Muscle of leg (tissue), 11 donors: ENCODE measurements around the gene GPX6. TPM values are rescaled to one million over a fixed set of nuclear protein-coding genes. Genes with fewer than 3 reads are reported as not detected.
"Not testable (repeated sequence)": the region's sequence is repeated elsewhere in the genome, so short reads cannot be mapped to it uniquely, and the experiment has no call there.

Experiments used
- DNase-seq: peaks from one replicate; pipeline ENCODE4 v3.0.0; 2013
- H3K27ac ChIP-seq: one replicate; pipeline ENCODE4 v1.5.1; 2013; ENCODE audit warnings: mild to moderate bottlenecking, low read length, control low read depth
- H3K27me3 ChIP-seq: one replicate; pipeline ENCODE4 v1.6.1; 2013; ENCODE audit warnings: low read length; ENCODE audit not compliant: control insufficient read depth, insufficient read depth
- H3K36me3 ChIP-seq: one replicate; pipeline ENCODE4 v1.6.1; 2013; ENCODE audit warnings: low read length; ENCODE audit not compliant: control insufficient read depth, insufficient read depth
- H3K4me1 ChIP-seq: one replicate; pipeline ENCODE4 v1.6.1; 2013; ENCODE audit warnings: low read length; ENCODE audit not compliant: control insufficient read depth, insufficient read depth
- H3K4me3 ChIP-seq: one replicate; pipeline ENCODE4 v1.5.1; 2013; ENCODE audit warnings: low read length, control low read depth
- H3K9me3 ChIP-seq: replicated peaks from 2 replicates; pipeline ENCODE4 v1.6.1; 2013; ENCODE audit warnings: low read depth, low read length; ENCODE audit not compliant: control insufficient read depth
- WGBS: methylation state at CpG from one replicate; pipeline ENCODE4 v1.1.5; 2013; ENCODE audit warnings: missing lambda C conversion rate; ENCODE audit not compliant: insufficient coverage; 5-methylcytosine and 5-hydroxymethylcytosine counted together
- polyA plus RNA-seq, 8 donors: library from polyadenylated mRNA; unstranded; fragments of 120-200 nt; gene quantifications; one replicate each; pipeline versions ENCODE4 v1.2.1 to v1.2.3, GENCODE V29; 2013; ENCODE audit warnings: inconsistent platforms in 1 of 8, low replicate concordance in 1 of 8; ENCODE audit not compliant: insufficient read length in 8 of 8, insufficient read depth in 1 of 8
- total RNA-seq: library from RNA; stranded (reverse); fragments of 120-200 nt; gene quantifications from one replicate; pipeline ENCODE4 v1.2.4, GENCODE V29; 2013

Gene GPX6
- total and polyA plus RNA-seq, 9 donors = not detected

GRCh38 chr6:28486533-28486932 is 29.1 kb downstream of the GPX6 start:
- no peak for DNase-seq
- no peak overlapping the region for H3K4me3 ChIP-seq
- no peaks in the 10 kb centered on the region for H3K36me3 ChIP-seq
- H3K27ac ChIP-seq = no peak overlapping the region
- no CpG with 5 or more reads among the region's 1 CpG for WGBS
- peaks cover 5% of the 10 kb centered on the region for H3K4me1 ChIP-seq
- H3K27me3 ChIP-seq = peaks cover 27% of the 10 kb centered on the region
- H3K9me3 ChIP-seq = no peaks in the 10 kb centered on the region

DNA sequence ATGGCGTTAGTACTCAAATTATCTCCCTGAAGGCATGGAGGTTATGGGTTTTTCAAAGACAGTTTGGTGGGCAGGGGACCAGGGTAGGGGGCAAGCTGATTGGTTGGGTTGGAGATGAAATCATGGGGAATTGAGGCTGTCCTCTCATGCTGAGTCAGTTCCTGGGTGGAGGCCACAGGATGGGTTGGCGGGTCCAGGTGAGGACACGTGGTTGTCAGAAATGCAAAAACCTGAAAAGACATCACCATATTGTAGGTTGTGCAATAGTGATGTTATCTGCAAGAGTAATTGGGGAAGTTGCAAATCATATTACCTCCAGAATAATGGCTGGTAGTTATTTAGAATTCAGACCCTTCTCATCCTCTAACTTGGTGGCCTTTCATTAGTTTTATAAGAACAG is 30.1 kb downstream of the GPX6 start:
- no peak for DNase-seq
- Histone ChIP-seq H3K4me1 (peaks cover 5% of the 10 kb centered on the region), H3K36me3 (no peaks in the 10 kb centered on the region), H3K9me3 (no peaks in the 10 kb centered on the region), H3K4me3 (no peak overlapping the region), H3K27me3 (peaks cover 24% of the 10 kb centered on the region), H3K27ac (no peak overlapping the region)
- WGBS = 92% methylated on average over 2 of the region's 3 CpGs

DNA sequence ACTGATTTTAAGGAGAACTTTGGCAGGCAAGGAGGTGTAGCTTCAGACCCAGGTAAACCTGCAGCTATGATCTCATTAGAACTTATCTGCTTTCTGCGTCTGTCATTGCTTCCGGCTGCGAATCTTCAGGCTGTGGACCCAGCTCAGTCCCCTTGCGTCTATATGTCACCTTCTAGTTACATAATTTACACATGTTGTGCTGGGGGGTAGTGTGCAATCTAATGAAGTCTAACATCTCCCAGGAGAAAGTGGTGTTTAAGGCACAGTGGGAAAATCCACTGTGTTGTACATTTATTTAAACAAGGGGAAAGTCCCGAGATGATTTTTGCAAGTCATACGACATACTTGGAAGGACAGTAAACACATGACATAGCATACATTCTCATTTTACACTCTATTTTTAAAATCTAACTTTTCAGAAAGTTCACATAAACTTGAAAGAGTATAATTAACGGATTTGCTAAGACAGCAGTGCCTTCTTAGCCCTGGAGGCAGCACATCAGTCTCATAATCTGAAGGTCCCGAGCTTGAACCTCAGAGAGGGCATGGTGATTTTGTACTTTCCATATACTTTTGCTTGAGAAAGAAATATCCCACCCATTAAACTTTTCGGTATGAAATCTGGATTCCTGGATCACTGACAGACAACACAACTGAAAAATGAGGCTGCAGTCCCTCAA is 35.2 kb downstream of the GPX6 start:
- H3K4me1 ChIP-seq = no peaks in the 10 kb centered on the region
- DNase-seq = no peak
- WGBS = 50% methylated on average over 1 of the region's 9 CpGs
- H3K27me3 ChIP-seq = peaks cover 34% of the 10 kb centered on the region
- H3K9me3 ChIP-seq = no peaks in the 10 kb centered on the region
- H3K4me3 ChIP-seq = no peak overlapping the region
- H3K27ac ChIP-seq = no peak overlapping the region
- H3K36me3 ChIP-seq = no peaks in the 10 kb centered on the region

DNA sequence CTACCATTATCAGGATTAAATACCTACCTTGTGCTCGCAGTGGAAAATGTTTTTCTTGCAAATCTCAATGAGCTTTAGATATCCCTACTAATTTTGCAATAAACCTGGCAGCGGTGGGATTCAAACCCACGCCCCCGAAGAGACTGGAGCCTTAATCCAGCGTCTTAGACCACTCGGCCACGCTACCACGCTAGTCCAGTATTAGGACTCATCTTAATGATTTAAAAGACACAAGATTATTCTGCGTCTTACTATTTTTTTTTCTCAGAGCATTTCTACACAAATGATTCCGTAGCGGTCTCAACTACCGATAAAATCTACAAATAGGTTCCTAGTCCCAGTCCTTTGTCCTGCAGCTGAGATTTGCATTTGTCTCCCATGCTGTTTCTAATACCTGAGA is 37.1 kb downstream of the GPX6 start:
- H3K27me3 ChIP-seq = peaks cover 37% of the 10 kb centered on the region
- 52% methylated on average over 8 of the region's 12 CpGs for WGBS

DNA sequence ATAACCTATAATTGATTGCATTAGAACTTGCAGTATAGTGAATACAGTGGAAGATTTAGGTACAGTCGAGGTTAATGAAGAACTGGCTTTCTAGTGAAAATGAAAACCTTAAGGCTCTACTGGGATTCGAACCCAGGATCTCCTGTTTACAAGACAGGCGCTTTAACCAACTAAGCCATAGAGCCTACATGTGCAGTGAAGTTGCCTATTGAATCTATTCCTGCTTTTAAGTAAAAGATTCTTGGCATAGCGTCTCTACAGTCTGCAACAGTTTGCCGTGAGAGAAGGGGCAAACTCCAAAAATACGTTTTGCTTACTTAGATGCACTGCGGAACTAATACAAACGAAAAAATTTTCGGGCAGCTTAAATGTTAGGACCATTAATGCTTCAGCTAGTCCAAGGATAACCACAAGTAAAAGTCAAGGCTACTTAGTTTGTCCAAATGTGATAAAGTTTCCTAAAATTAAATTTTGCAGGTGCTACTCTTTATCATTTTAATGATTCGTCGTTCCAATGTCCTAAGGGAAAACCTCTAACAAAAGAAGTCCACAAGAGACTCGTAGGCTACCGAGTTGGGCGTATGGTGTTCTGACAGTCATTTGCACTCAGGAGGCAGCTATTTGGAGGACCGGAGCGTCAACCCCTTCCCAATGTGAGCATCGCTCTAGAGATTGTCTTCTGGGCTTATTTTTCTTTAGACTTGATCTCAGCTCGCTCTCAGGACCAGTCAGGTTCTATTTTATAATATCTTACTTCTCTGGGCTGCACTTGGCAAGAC is 41.0 kb downstream of the GPX6 start:
- Histone ChIP-seq H3K4me3 (no peak overlapping the region), H3K27me3 (peaks cover 26% of the 10 kb centered on the region), H3K9me3 (no peaks in the 10 kb centered on the region), H3K36me3 (no peaks in the 10 kb centered on the region), H3K27ac (no peak overlapping the region), H3K4me1 (no peaks in the 10 kb centered on the region)
- DNase-seq = peak; percentile 68
- 9% methylated on average over 11 of the region's 18 CpGs for WGBS

More for the DNA sequence above, 37.1 kb downstream of the GPX6 start:
- Histone ChIP-seq H3K4me1 (no peaks in the 10 kb centered on the region), H3K36me3 (no peaks in the 10 kb centered on the region), H3K4me3 (no peak overlapping the region), H3K27ac (no peak overlapping the region), H3K9me3 (no peaks in the 10 kb centered on the region)
- DNase-seq = no peak

DNA sequence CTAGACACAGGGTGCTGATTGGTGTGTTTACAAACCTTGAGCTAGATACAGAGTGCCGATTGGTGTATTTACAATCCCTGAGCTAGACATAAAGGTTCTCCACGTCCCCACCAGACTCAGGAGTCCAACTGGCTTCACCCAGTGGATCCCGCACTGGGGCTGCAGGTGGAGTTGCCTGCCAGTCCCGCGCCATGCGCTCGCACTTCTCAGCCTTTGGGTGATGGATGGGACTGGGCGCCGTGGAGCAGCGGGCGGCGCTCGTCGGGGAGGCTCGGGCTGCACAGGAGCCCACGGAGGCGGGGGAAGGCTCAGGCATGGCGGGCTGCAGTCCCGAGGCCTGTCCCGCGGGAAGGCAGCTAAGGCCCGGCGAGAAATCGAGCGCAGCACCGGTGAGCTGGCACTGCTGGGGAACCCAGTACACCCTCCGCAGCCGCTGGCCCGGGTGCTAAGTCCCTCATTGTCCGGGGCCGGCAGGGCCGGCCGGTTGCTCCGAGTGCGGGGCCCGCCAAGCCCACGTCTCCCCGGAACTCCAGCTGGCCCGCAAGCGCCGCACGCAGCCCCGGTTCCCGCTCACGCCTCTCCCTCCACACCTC is 46.3 kb downstream of the GPX6 start:
- H3K9me3 ChIP-seq, H3K27ac ChIP-seq, H3K36me3 ChIP-seq, H3K4me1 ChIP-seq, H3K27me3 ChIP-seq, DNase-seq, H3K4me3 ChIP-seq: not testable (repeated sequence)
- WGBS = 97% methylated on average over 32 of the region's 45 CpGs

- peaks cover 6% of the 10 kb centered on the region for H3K27me3 ChIP-seq
Measured at GRCh38 chr6:28468056-28468455, 47.5 kb downstream of the GPX6 start.

GRCh38 chr6:28462401-28462800 is 53.2 kb downstream of the GPX6 start:
- no peak overlapping the region for H3K27ac ChIP-seq
- peaks cover 8% of the 10 kb centered on the region for H3K27me3 ChIP-seq
- DNase-seq = no peak
- no peaks in the 10 kb centered on the region for H3K36me3 ChIP-seq
- H3K9me3 ChIP-seq = no peaks in the 10 kb centered on the region
- H3K4me3 ChIP-seq = no peak overlapping the region
- H3K4me1 ChIP-seq = no peaks in the 10 kb centered on the region
- WGBS = no CpG with 5 or more reads among the region's 2 CpGs

More at GRCh38 chr6:28468056-28468455, 47.5 kb downstream of the GPX6 start:
- Histone ChIP-seq H3K4me1 (no peaks in the 10 kb centered on the region), H3K4me3 (no peak overlapping the region), H3K27ac (no peak overlapping the region), H3K36me3 (no peaks in the 10 kb centered on the region), H3K9me3 (no peaks in the 10 kb centered on the region)
- no CpG with 5 or more reads among the region's 7 CpGs for WGBS
- DNase-seq = no peak

GRCh38 chr6:28458568-28458967 is 57.0 kb downstream of the GPX6 start:
- DNase-seq = no peak
- Histone ChIP-seq H3K4me3 (no peak overlapping the region), H3K36me3 (no peaks in the 10 kb centered on the region), H3K4me1 (no peaks in the 10 kb centered on the region), H3K27ac (no peak overlapping the region), H3K27me3 (peaks cover 4% of the 10 kb centered on the region), H3K9me3 (no peaks in the 10 kb centered on the region)
- WGBS = no CpG with 5 or more reads among the region's 1 CpG
